Activated T-helper 1 cell treated with anti-CD3 and anti-CD28 coated beads, Interleukin-2, amount 50 U/mL, for 16 hours (primary cell): ENCODE measurements around the gene NR2E1.

Experiments
- DNase-seq, 2 donors: peaks; one replicate each; pipeline ENCODE4 v3.0.0-alpha.2; 2020; ENCODE audit warnings: low read depth in 1 of 2, low spot score in 1 of 2

NR2E1 gene

DNA sequence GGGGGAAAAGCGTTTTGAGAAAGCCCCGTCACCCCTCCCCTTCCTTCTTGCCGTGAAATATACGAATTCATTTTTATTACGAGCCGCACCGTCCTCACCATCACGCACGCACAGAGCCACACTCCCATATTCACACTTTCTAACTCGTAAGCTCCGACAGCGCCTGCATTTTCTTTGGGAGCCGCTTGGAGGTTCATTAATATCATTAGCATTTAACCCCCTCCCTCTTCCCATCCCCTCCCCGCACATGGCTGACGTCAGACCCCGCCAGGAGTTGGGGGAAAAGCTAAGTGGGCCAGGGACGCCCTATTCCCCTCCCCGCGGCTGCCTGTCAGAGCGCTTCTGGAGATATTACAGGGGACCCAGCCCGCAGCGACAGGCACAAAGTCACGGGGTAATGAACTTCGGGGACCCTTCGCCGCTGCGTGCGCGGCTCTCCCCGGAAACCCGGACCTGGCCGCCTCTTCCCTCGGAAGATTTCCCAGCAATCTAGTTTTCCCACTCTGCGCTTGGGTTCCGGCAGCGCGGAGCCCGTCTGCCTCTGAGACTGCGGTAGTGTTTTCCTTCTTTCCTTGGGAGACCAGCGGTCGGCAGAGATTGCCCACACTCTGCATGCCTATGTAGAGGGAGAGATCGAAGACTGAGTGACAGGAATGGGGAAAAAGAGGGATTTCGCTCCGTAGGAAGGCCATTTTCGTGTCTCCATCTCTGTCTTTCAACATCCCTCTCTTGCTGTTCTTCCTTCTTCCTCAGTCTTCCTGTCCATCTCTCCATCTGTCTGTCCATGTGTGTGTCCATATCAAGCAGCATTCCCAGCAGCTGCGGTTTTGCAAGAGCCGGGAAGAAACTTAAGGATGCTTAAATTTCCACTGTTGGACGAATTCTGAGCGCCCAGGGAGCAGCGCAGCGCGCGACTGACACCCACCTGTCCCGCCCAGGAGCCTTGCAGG is at the start of gene NR2E1:
TSS of gene NR2E1 (plus strand) at position 309 of the 950 bp plus-strand sequence. CDS start 744 bp downstream, outside the sequence.
- no peak for DNase-seq

DNA sequence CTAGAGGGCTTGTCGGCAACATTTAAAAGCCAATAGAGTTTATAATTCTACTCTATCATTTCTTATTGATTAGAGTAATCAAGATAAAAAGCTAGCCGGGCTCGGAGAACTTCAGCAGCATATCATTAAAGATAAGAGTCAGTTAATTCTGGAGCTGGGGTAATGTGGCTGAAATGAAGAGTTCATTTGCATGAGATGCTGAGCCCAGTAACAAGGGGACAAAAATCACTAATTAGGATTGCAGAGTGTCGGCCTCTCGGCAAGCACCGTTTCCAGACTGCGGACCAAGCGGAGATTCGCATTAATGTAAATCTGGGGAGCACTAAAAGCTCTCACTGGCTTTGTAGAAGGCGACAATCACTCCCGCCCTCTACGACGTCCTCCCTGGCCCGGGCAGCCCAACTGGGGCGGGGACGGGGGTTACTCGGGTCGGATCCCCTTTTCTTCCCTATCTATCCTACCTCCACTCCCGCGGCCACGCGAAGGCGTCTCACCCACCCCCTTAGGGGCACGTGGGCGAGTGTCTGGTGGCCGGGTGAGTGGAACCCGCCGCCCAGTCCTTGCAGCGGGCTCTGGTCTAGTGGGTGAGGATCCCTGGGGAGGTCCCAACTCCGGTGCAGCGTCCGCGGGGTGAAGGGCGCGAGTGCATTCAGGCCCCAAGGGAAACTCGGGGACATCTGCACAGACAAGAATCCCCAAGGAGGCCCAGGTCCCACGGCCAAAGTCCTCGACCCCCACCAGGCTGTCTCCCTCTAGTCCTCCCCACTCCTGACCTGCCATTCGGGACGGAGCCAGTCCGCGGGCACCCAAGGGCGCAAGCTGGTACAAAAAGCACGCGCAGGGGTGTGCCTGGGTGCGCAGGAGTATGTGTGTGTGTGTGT is 49.0 kb upstream of the NR2E1 start:
- no peak for DNase-seq

DNA sequence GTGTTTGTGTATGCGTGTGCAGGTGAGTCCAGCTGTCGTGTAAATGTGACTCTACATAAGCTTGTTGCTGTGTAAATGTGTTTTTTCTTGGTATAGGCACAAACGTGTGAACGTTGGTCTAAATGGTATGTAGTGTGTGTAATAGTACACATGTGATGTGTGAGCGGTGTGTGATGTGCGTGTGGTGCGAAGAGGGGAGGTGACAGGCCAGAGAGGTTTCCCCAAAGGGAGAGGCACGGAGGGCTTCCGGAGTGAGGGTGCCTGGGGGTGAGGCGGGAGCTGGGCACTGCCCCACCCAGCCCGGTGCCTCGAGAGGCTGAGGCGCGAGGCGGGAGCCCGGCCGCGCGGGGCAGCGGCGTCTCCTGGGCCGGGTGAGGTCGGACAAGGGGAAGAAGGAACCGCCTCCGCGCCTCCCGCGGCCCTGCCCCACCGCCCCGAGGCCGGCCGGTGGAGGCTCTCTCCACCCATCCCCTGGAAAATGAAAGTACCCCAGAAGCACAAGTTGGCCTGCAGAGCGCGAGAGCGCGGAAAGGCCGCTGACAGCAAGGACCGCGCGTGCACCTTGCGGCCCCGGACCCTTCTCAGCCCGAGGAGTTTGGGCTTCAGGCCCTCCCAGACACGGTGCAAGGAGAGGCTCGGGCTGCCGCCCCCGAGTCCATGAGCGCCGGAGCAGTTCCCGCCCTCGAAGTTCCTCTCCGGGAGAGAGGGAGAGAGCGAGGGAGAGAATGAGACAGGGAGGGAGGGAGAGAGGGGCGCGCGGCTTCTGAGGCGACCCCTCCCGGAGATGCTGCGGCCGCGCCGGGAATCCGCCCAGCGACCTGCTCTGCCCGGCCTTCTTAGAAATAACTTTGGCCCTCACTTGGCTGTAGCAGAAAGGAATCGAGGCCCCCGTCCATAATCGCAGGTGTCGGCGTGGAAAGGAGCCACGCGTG is 48.1 kb upstream of the NR2E1 start:
- DNase-seq, result no peak

DNA sequence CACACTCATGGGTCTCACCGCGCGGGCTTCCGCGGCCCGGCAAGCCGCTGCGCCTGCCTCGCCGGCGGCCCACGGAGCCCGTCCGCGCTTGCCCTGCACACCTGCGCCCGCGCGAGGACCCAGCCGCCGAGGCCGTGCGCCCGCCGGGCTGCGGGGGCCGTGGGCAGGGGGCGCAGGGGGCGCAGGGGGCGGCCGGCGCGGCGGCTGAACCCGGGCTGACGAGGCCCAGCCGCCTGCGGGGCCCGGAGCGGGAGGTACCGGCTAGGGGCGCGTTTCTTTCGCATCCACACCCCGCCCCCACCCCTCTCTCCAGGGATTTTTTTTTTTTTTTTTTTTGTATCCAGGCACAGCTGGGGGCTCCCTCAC is 47.5 kb upstream of the NR2E1 start:
- no peak for DNase-seq

DNA sequence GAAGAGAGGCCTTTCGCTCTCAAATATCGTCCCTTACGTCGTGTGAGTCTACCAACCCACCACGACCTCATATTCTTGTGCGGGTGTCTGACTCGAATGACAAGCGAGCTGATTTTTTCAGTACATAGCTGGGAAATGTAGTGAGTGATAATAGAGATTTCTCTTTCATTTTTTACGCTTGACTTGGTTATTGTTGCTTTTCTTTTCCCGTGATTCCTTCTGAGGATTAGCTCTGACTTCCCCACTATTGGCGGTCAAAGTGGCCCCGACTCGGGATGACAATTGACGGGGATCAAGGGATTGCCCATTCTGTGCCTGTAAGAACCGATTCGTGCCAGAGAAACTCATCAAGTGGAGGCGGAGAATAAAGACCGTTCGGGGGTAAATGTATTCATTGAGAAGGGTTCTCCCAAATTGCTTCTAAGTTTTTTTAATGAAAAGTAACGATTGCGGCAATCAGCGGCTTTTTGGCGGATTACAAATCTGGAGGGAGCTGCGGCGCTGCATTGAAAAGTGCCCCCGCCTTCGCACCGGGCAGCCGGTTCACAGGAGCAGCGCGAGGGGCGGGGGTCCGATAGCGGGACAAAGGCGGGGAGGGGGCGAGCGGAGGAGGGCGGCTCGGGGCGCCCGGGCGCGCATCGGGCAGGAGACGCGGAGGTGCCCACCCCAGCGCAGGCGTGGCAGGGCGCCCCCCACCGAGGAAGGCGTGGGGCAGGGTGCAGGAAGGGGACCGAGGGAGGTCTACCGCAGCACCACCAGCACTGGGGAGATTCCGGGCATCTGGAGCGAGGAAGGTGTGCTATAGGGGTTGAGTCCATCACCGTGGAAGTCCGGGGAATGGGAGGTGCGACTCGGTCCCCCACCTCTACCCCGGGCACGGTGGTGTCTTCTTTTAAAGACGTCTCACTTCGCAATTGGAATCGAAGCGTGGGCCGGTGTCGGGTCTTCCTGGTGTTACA is 46.7 kb upstream of the NR2E1 start:
- no peak for DNase-seq

DNA sequence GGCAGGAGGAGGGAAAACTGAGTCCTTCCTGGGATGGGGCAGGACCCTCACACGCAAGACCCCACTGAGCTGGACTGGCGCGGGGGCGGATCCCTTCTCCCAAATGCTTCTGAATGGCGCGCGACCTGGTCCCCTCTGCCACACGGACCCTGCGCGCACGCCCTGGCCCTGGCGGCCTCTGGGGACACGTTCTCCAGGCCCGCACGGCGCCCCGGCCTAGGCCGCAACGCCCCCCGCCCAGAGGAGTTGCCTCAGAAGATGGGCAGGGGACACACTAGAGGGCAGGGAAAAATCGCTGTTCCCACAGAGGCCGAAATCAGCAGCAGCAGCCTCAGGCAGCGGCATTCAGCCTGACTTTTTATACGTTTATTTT is 46.1 kb upstream of the NR2E1 start:
- DNase-seq, result no peak

DNA sequence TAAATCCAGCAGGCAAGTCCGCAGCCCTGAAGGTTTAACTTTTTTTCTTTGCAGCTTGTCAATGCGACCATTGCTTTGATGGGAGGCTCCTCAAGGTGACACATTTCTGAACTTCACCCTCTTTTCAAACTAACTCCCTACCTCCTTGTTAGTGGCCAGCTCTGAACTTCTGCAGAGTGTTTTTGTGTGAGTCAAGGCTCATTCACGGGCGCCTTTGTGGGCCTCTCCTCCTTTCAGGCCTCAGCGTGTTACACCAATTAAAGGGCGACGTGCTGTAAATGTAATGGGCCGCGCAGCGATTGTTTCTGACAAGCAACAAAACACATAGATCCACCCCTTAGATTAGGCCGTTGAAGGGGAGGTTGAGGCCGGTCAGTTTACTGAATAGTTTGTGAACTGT is 45.5 kb upstream of the NR2E1 start:
- no peak for DNase-seq

DNA sequence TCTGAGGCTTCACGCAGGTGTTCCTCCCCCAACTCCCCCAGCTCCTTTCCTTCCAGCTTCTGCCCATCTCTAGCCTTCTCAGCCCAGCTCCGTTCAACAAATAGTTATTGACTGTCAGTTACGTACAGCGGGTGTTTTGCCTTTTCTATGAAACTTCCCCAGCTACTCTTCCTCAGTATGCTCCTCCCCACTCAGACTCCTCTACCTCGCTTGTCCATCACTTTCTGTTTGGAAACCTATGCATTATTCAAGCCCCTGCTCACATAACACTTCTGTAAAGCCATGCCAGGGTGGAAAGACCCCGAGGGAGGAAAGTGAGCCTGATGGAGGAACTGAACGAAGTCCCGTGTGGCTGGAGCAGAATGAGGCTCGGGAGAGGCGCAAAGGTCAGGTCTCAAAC is 44.2 kb upstream of the NR2E1 start:
- DNase-seq, result no peak

DNA sequence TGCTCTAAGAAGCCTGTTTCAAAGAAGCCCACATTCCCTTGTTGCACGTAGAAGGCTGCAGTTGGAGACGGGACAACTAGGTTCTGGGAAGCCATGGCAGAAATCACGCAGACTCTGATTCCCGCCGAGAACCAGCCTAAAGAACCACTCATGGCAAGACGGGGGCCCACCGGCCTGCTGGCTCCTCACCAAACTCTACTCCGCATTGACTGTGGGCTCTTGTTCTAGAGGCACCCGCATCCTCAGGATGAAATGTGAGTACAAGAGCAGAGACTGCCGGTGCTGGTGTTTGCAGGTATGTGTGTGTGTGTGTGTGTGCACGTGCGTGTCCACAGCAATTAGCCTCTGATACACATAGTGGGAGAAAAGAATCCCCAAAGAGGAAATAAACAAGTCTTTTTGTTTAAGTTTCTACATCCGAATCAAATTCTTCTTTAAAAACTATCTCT is 42.3 kb upstream of the NR2E1 start:
- DNase-seq, result no peak

DNA sequence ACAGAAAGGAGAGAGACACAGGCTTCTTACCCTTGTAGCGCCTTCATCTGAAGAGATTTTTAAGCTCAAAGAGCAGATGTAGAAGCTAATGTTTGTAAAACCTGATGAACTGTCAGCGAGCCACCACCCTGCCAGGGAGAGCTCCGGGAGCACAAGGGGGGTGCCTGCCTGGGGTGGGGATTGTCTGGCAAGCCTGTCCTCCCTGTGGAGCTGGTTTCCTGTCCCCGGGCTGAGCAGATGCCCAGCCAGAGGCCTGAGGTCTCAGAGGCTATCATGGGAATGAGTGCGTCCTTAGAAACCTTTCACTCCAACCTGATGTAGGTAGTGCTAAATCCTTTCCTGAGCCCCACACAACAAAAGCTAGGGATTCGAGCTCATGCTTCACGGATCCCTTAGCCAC is 41.9 kb upstream of the NR2E1 start:
- DNase-seq, result no peak

DNA sequence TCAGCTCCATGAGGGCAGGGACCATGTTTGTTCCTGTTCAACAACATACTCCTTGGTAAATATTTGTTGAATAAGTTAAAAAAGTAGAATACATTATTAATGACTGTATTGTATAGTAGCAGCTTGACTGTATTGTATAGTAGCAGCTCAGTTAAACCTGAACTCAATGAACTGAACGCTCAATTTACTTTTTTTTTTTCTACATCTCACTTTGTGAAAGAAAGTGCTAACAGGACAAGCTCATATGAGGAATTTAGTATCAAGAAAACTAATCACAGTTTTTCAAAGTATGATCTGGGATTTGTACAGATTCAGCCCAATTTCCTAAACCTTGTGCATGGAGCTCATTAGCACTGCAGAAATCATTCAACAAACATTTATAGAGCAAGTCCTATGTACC is 38.8 kb upstream of the NR2E1 start:
- DNase-seq, result no peak

DNA sequence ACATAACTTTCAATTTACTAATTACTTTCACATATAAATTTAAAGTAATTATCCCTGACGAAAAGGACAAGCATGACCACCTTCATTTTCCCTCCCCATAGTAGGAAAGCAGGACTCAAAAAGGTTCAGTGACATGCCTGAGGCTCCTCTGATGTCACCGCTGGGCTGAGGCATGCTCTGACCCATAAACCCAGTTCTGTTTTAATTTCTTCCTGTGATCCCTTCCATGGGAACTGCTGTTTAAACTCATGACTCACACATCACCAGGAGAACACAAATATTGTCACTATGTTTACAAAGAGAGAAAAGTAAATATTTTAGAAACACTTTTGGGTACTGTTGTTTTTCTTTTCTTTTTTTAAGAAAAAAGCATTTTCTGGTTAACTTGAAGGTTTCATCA is 38.0 kb upstream of the NR2E1 start:
- DNase-seq, result no peak

DNA sequence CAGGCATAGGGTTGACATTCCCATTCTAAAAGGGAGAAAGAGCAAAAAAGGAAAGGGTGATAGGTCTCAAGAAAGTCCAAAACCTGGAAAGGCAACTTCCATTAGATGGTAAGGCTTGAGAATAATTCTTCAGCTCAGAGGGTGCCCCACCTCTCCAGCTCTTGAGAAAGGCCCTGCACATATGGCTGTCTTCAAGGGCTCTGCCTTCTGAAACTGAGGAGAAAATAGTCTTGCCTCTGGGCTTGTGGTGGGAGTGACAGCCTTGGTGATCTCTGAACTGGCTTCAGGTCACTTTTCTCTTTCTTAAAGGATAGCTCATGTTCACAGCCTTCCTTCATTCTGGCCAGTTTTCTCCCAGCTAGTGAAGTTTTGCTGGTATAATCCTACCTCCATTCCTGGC is 35.6 kb upstream of the NR2E1 start:
- no peak for DNase-seq

DNA sequence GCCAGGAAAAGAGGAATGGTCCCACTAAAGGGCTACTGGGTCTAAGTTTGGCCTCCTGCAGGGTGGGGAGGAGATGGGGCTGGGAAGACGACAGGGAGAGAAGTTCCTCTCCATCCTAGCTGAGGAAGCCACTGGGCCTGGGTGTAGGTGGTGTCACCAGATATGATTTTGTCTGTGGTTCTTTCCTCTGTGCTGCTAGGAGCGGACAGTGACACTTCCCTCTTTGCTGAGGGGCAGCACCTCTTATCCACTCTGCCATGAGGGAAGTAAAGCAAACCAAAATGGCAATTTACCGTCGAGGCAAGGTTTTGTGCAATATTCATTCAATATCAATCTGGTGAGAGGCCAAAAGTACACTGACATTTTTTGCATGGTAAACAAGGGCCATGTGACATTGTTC is 33.0 kb upstream of the NR2E1 start:
- DNase-seq, result no peak

DNA sequence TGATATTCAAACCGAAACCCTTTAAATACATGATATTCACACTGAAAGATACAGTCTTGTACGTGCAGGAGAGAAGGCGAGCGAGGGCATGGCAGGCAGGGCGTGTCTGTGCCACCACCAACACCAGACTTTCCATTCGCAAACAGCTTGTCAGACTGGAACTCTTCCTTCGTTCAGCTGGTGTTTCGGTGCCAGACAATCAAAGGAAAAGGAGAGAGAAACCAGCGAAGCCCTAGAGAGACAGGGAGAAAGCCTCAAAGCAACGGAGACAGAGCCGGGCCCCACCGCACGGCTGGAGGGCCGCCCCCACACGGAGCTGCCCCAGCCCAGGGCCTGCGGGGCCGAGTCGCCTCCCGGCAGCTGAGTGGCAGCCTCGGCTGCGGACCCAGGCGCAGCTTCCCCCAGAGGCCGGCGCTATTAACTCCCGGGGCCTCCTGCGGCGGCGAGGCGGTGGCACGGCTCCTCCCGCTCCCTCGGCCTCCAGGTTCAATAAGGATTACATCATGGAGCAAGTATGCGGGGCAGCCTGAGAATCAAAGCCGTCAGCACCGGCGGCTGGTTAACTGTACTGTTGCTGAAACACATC is 32.1 kb upstream of the NR2E1 start:
- DNase-seq, result no peak

DNA sequence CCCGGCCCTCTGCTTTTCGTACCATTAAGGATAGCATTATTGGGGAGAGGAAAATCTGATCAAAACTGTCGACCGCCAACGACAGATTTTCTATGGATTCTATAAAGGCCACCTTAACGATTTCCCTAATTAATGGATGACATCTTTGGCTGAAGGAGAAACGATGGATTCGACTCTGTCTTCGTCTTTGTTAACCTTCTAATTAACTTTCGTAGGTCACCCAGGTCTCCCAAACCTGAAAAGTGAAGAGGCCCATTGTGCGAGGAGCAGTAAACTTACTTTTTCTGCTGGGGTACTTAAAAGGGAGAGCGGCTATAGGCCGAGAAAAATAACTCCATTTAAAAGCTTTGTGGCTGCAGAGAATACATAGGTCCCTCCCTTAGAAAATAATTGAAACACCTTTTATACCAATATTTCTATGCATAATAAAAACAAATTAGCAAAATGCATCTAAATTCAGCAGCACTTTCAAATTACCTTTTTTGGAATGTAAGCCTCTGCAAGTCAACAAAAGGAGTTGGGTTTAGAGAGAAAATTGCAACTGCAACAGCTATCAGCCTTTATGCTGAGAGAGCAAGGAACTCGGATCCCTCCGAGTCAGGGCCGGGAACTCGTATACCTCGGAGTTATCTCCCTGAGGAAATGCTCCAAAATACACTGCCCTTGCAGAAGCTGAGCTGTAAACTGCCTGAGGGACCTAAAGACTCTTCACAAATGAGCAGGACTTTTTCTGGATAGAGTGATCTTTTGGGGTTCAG is 31.4 kb upstream of the NR2E1 start:
- no peak for DNase-seq

DNA sequence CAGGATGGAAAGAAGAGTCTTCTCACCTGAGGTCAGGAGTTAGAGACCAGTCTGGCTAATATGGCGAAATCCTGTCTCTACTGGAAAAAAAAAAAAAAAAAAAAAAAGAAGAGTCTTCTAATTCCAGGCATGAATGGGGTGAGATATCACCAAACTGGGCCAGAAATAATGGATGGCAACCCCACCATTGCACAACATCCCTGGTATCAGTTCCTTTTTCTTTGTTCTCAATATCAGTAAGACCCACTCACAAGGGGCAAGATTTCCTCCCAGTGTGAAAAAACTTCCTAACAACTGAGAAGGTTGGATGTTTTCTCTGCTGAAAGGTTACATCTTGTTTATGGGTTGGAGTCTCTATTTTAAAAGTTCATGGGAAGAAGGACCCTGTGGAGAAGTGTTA is 23.6 kb upstream of the NR2E1 start:
- DNase-seq, result no peak

DNA sequence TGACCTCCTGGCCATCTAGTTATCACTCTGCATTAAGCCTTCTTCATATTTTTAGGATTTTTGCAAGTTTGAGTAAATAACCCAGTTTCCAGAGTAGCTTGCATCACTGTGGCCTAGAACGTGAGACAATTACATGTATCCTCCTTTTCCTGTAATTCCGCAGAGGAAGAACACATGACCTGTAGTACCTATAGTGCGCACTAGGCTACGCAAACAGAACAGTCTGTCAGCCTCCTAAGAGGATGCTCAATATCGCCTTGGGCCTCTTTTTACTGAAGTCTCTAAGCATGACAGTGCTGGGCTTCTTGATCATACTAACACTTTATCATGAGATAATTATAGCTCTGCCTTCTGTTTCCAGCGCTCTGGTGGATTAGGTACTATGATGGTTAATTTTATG is 20.2 kb upstream of the NR2E1 start:
- no peak for DNase-seq

DNA sequence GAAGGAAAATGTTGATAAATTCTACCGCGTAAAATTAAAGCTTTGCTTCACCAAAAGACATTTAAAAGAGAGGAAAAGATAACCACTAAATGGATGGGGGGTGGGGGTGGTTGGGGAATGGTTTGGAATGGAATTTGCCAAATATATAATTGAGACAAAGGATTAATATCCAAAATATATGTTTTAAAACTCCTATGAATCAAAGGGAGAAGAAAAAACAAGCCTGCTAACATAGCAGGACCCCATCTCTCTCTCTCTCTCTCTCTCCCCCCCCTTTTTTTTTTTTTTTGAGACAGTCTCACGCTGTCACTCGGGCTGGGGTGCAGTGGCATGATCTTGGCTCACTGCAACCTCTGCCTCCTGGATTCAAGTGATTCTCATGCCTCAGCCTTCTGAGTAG is 13.4 kb upstream of the NR2E1 start:
- no peak for DNase-seq
